ENCODE measurements around the gene TEAD1.

DNA sequence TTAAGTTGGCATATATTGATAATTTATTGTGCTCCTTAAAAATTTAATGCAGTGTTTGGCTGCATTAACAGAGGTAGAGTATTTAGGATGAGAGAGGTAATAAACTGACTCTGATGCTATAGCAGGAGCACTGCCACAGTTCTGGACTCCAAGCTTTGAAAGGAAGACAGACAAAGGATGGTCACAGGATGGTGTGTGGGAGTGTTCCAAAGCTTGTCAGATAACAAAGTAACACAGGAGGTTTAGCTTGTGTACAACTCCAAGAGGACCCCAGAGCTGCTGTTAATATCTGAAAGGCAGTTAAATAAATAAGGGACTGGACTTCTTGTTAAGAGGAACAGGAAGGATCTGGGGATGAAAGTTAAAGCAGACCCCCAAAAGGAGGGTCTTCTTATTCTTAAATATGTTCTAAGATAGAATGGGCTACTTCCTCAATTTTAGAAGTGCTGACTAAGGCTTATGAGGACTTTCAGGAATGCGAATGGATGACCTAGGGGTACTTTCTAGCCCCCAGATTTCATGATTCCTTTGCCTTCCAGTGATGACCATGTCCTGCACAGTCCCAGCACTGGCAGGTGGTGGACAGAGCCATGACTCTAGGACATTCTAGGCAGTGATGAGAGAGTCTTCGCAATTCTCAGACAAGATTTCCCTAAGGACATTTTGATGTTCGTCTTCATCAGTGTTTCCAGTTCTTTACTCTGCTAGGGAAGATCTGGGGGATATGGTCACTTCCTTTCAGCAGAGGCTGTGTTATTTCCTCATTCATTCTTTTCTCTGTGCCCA is 185.8 kb downstream of the TEAD1 start:
- TF ChIP-seq, protein P1, sequence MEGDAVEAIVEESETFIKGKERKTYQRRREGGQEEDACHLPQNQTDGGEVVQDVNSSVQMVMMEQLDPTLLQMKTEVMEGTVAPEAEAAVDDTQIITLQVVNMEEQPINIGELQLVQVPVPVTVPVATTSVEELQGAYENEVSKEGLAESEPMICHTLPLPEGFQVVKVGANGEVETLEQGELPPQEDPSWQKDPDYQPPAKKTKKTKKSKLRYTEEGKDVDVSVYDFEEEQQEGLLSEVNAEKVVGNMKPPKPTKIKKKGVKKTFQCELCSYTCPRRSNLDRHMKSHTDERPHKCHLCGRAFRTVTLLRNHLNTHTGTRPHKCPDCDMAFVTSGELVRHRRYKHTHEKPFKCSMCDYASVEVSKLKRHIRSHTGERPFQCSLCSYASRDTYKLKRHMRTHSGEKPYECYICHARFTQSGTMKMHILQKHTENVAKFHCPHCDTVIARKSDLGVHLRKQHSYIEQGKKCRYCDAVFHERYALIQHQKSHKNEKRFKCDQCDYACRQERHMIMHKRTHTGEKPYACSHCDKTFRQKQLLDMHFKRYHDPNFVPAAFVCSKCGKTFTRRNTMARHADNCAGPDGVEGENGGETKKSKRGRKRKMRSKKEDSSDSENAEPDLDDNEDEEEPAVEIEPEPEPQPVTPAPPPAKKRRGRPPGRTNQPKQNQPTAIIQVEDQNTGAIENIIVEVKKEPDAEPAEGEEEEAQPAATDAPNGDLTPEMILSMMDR (IDR thresholded peaks at IDR 0.05), result no peak
- TF ChIP-seq POLR2AphosphoS5 (IDR thresholded peaks at IDR 0.05), result no peak
- TF ChIP-seq POLR2A (IDR thresholded peaks at IDR 0.05), result no peak
